ENCODE measurements around the gene SLC27A2. TPM values are rescaled to one million over a fixed set of nuclear protein-coding genes. Genes with fewer than 3 reads are reported as not detected.

Gene SLC27A2
- total RNA-seq, 2 experiments from 2014 or later: not detected

DNA sequence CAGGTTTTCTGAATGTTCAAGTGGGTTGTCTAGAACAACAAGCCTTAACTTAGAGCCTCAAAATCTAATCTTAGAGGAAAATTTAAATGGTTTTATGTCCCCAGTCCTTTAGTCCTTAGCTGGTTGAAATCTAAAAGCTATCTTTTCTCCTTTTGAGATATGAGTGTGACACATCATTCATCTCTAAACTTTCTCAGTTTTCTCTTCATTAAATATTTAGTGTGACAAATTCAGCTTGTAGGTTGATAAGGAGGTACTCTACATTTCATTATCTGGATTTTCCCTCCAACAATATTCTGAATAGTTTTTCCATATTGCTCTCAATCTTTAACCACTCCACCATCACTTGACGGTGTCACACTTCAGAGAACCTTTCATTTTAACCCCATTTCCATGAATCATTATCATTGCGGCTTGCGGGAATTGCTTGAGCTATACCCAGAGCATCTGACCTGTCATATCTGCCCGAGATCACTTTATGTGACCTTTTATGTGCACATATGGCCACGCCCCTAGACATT is 46.9 kb upstream of the SLC27A2 start:
- no peaks in the 10 kb centered on the region for H3K4me1 ChIP-seq (ENCODE audit: insufficient read depth, low read length, poor library complexity, severe bottlenecking)
- no peak overlapping the region for H2AFZ ChIP-seq (ENCODE audit: low read length)
- H3K9me3 ChIP-seq (ENCODE audit: low read length): no peaks in the 10 kb centered on the region
- no peak overlapping the region for H3K4me2 ChIP-seq (ENCODE audit: low read length)
- no peak overlapping the region for H3K4me3 ChIP-seq (ENCODE audit: low read depth, low read length, poor library complexity, severe bottlenecking)
- no peak for DNase-seq (ENCODE audit: low spot score)
- no peaks in the 10 kb centered on the region for H3K9me2 ChIP-seq (ENCODE audit: insufficient read depth, low read length)
- no peaks in the 10 kb centered on the region for H3K79me2 ChIP-seq (ENCODE audit: insufficient read depth, low read depth, low read length)
- no peak overlapping the region for H3K27ac ChIP-seq (ENCODE audit: low read depth, low read length, poor library complexity, severe bottlenecking)
- CTCF ChIA-PET (ENCODE audit: unreplicated experiment): no interaction called here
- TF ChIP-seq EZH2phosphoT487 (IDR thresholded peaks at IDR 0.05; ENCODE audit: borderline replicate concordance, low read depth, low read length): no peak
- TF ChIP-seq, protein P1, sequence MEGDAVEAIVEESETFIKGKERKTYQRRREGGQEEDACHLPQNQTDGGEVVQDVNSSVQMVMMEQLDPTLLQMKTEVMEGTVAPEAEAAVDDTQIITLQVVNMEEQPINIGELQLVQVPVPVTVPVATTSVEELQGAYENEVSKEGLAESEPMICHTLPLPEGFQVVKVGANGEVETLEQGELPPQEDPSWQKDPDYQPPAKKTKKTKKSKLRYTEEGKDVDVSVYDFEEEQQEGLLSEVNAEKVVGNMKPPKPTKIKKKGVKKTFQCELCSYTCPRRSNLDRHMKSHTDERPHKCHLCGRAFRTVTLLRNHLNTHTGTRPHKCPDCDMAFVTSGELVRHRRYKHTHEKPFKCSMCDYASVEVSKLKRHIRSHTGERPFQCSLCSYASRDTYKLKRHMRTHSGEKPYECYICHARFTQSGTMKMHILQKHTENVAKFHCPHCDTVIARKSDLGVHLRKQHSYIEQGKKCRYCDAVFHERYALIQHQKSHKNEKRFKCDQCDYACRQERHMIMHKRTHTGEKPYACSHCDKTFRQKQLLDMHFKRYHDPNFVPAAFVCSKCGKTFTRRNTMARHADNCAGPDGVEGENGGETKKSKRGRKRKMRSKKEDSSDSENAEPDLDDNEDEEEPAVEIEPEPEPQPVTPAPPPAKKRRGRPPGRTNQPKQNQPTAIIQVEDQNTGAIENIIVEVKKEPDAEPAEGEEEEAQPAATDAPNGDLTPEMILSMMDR (conservative IDR thresholded peaks at IDR 0.05; ENCODE audit: low read length): no peak
- no peaks in the 10 kb centered on the region for H3K36me3 ChIP-seq (ENCODE audit: insufficient read depth, low read length)
- intact Hi-C loops (cut with micrococcal nuclease; ENCODE audit: unreplicated experiment): no loop called here
- no peaks in the 10 kb centered on the region for H4K20me1 ChIP-seq (ENCODE audit: insufficient read depth, low read length)
- no TSS peak for BruUV-seq (replicated peaks)
- POLR2A ChIA-PET: interaction anchor here (0.6 kb wide), 1 partner anchor 218 kb away, joined by 3 read pairs; no protein-coding TSS in a partner anchor

DNA sequence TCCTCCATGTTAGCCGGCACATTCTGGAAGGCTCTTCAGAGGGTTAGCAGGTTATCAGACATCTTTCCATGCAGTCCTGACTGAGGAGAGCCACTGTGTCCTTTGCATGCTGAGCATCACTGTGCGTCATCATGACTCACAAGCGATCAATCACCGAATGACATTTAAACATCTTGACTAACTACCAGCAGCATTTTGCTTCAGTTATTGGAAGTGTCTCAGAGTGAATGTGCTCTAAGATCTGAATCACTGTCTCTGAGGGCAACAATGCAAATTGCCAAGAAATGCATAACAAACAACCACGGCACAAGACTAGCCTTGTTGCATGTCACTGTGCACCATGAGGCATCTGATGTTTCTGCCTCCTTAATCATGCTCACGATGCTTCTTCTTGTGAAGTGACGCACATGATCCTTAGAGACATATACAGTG is 44.6 kb upstream of the SLC27A2 start:
- ChIA-PET CTCF (ENCODE audit: unreplicated experiment) (no interaction called here), POLR2A (interaction anchor here (0.6 kb wide), 1 partner anchor 475 kb away, joined by 3 read pairs; no protein-coding TSS in a partner anchor)
- Histone ChIP-seq H4K20me1 (ENCODE audit: insufficient read depth, low read length) (no peaks in the 10 kb centered on the region), H3K4me1 (ENCODE audit: insufficient read depth, low read length, poor library complexity, severe bottlenecking) (no peaks in the 10 kb centered on the region), H2AFZ (ENCODE audit: low read length) (no peak overlapping the region), H3K79me2 (ENCODE audit: insufficient read depth, low read depth, low read length) (no peaks in the 10 kb centered on the region), H3K9me3 (ENCODE audit: low read length) (no peaks in the 10 kb centered on the region), H3K36me3 (ENCODE audit: insufficient read depth, low read length) (no peaks in the 10 kb centered on the region), H3K9me2 (ENCODE audit: insufficient read depth, low read length) (no peaks in the 10 kb centered on the region), H3K27ac (ENCODE audit: low read depth, low read length, poor library complexity, severe bottlenecking) (no peak overlapping the region), H3K4me2 (ENCODE audit: low read length) (no peak overlapping the region), H3K4me3 (ENCODE audit: low read depth, low read length, poor library complexity, severe bottlenecking) (no peak overlapping the region)
- TF ChIP-seq, protein P1 (conservative IDR thresholded peaks at IDR 0.05; ENCODE audit: low read length): no peak
- TF ChIP-seq EZH2phosphoT487 (IDR thresholded peaks at IDR 0.05; ENCODE audit: borderline replicate concordance, low read depth, low read length): no peak
- intact Hi-C loops (cut with micrococcal nuclease; ENCODE audit: unreplicated experiment): no loop called here
- no peak for DNase-seq (ENCODE audit: low spot score)
- no TSS peak for BruUV-seq (replicated peaks)

- Histone ChIP-seq H3K79me2 (ENCODE audit: insufficient read depth, low read depth, low read length) (no peaks in the 10 kb centered on the region), H3K4me3 (ENCODE audit: low read depth, low read length, poor library complexity, severe bottlenecking) (no peak overlapping the region), H3K27ac (ENCODE audit: low read depth, low read length, poor library complexity, severe bottlenecking) (no peak overlapping the region), H2AFZ (ENCODE audit: low read length) (no peak overlapping the region), H3K4me2 (ENCODE audit: low read length) (no peak overlapping the region), H3K9me2 (ENCODE audit: insufficient read depth, low read length) (no peaks in the 10 kb centered on the region), H3K36me3 (ENCODE audit: insufficient read depth, low read length) (no peaks in the 10 kb centered on the region), H3K9me3 (ENCODE audit: low read length) (no peaks in the 10 kb centered on the region), H3K4me1 (ENCODE audit: insufficient read depth, low read length, poor library complexity, severe bottlenecking) (no peaks in the 10 kb centered on the region), H4K20me1 (ENCODE audit: insufficient read depth, low read length) (no peaks in the 10 kb centered on the region)
- BruUV-seq (replicated peaks): no TSS peak
- TF ChIP-seq EZH2phosphoT487 (IDR thresholded peaks at IDR 0.05; ENCODE audit: borderline replicate concordance, low read depth, low read length): no peak
- TF ChIP-seq, protein P1 (conservative IDR thresholded peaks at IDR 0.05; ENCODE audit: low read length): no peak
- intact Hi-C loops (cut with micrococcal nuclease; ENCODE audit: unreplicated experiment): no loop called here
- ChIA-PET POLR2A (no interaction called here), CTCF (ENCODE audit: unreplicated experiment) (no interaction called here)
- DNase-seq (ENCODE audit: low spot score): no peak
Measured at GRCh38 chr15:50137893-50138292, 44.1 kb upstream of the SLC27A2 start.
